HAP-1 (cell line): ENCODE results near the gene ZNF512B.
A peak's percentile ranks its signal among the peaks of the same experiment; 100 is the strongest.
"Not testable (repeated sequence)": the region's sequence is repeated elsewhere in the genome, so short reads cannot be mapped to it uniquely, and the experiment has no call there.

Experiments used
- DNase-seq, 2 experiments: peaks; one replicate each; pipeline ENCODE4 v3.0.0-alpha.2; 2016 to 2020; ENCODE audit warnings: low spot score in 2 of 2
- H3K27me3 ChIP-seq: fragments of 250-450 bp; sonication (Bioruptor Pico); 2 replicates; pipeline ENCODE4 v1.5.1; 2020; ENCODE audit warnings: low read depth, mild to moderate bottlenecking, moderate library complexity
- H3K36me3 ChIP-seq: fragments of 250-450 bp; sonication (Bioruptor Pico); replicated peaks from 2 replicates; pipeline ENCODE4 v1.5.1; 2020; ENCODE audit warnings: mild to moderate bottlenecking
- H3K4me1 ChIP-seq: fragments of 250-450 bp; sonication (Bioruptor Pico); 2 replicates; pipeline ENCODE4 v1.5.1; 2020; ENCODE audit warnings: mild to moderate bottlenecking
- H3K4me3 ChIP-seq: fragments of 250-450 bp; sonication (Bioruptor Pico); 2 replicates; pipeline ENCODE4 v1.5.1; 2020; ENCODE audit warnings: mild to moderate bottlenecking, moderate library complexity
- H3K9me3 ChIP-seq: fragments of 250-450 bp; sonication (Bioruptor Pico); 2 replicates; pipeline ENCODE4 v1.5.1; 2020; ENCODE audit warnings: mild to moderate bottlenecking, moderate library complexity
- in situ Hi-C: fragments of 300-500 bp; cut with MboI; formaldehyde crosslinking; loops from 3 replicates; pipeline ENCODE4 v1.14.3; 2020; ENCODE audit warnings: low sequenced_read_pairs, inconsistent platforms, mixed read lengths

Gene ZNF512B

GRCh38 chr20:63962426-63963347 lies 7.0 kb downstream of the ZNF512B start:
- in situ Hi-C loops = no loop called here
- H3K4me1 ChIP-seq = no peaks in the 10 kb centered on the region
- no peak for DNase-seq

GRCh38 chr20:63961664-63962425 lies 7.9 kb downstream of the ZNF512B start:
- H3K27me3 ChIP-seq = no peaks in the 10 kb centered on the region
- H3K9me3 ChIP-seq = peaks cover under 1% of the 10 kb centered on the region
- no peak overlapping the region for H3K4me3 ChIP-seq
- in situ Hi-C loops = no loop called here
- peaks cover 56% of the 10 kb centered on the region for H3K36me3 ChIP-seq
- H3K4me1 ChIP-seq = peaks cover 6% of the 10 kb centered on the region
- DNase-seq = no peak

More at GRCh38 chr20:63962426-63963347, 7.0 kb downstream of the ZNF512B start:
- H3K36me3 ChIP-seq = peaks cover 65% of the 10 kb centered on the region
- H3K4me3 ChIP-seq = no peak overlapping the region
- no peaks in the 10 kb centered on the region for H3K27me3 ChIP-seq
- peaks cover 4% of the 10 kb centered on the region for H3K9me3 ChIP-seq

- H3K27me3 ChIP-seq, in situ Hi-C loops, DNase-seq, H3K9me3 ChIP-seq, H3K4me1 ChIP-seq, H3K4me3 ChIP-seq: not testable (repeated sequence)
- H3K36me3 ChIP-seq = peaks cover 50% of the 10 kb centered on the region
These were observed 8.8 kb downstream of the ZNF512B start for GRCh38 chr20:63960654-63961621.

- no peak overlapping the region for H3K4me3 ChIP-seq
These were observed 10.0 kb downstream of the ZNF512B start for GRCh38 chr20:63959699-63960075.

GRCh38 chr20:63958964-63959698 lies 10.6 kb downstream of the ZNF512B start:
- in situ Hi-C loops = no loop called here
- H3K27me3 ChIP-seq = no peaks in the 10 kb centered on the region
- no peaks in the 10 kb centered on the region for H3K9me3 ChIP-seq
- H3K36me3 ChIP-seq = peaks cover 53% of the 10 kb centered on the region
- no peak for DNase-seq
- H3K4me3 ChIP-seq = no peak overlapping the region
- peaks cover 19% of the 10 kb centered on the region for H3K4me1 ChIP-seq

More at GRCh38 chr20:63959699-63960075, 10.0 kb downstream of the ZNF512B start:
- peaks cover 15% of the 10 kb centered on the region for H3K4me1 ChIP-seq
- in situ Hi-C loops = no loop called here
- no peaks in the 10 kb centered on the region for H3K9me3 ChIP-seq
- H3K27me3 ChIP-seq = no peaks in the 10 kb centered on the region
- H3K36me3 ChIP-seq = peaks cover 54% of the 10 kb centered on the region
- no peak for DNase-seq

- in situ Hi-C loops = no loop called here
- Histone ChIP-seq H3K36me3 (peaks cover 46% of the 10 kb centered on the region), H3K27me3 (no peaks in the 10 kb centered on the region), H3K4me1 (peaks cover 19% of the 10 kb centered on the region), H3K9me3 (no peaks in the 10 kb centered on the region), H3K4me3 (no peak overlapping the region)
- no peak for DNase-seq
These were observed 11.3 kb downstream of the ZNF512B start for GRCh38 chr20:63958471-63958870.

- Histone ChIP-seq H3K36me3 (peaks cover 42% of the 10 kb centered on the region), H3K4me3 (no peak overlapping the region), H3K9me3 (no peaks in the 10 kb centered on the region), H3K4me1 (peaks cover 19% of the 10 kb centered on the region), H3K27me3 (no peaks in the 10 kb centered on the region)
- DNase-seq = peak in 1 of 2 experiments; percentile 56
- in situ Hi-C loops = no loop called here
These were observed 11.9 kb downstream of the ZNF512B start for GRCh38 chr20:63957690-63958441.

GRCh38 chr20:63957004-63957689 lies 12.6 kb downstream of the ZNF512B start:
- Histone ChIP-seq H3K36me3 (peaks cover 36% of the 10 kb centered on the region), H3K4me3 (peak overlapping the region; percentile 26), H3K9me3 (no peaks in the 10 kb centered on the region), H3K27me3 (no peaks in the 10 kb centered on the region), H3K4me1 (peaks cover 19% of the 10 kb centered on the region)
- peak; percentile 60 to 85 for DNase-seq
- in situ Hi-C loops = no loop called here

- H3K4me3 ChIP-seq = peak overlapping the region; percentile 26
- peaks cover 31% of the 10 kb centered on the region for H3K36me3 ChIP-seq
- in situ Hi-C loops = no loop called here
- DNase-seq = no peak
- H3K9me3 ChIP-seq = no peaks in the 10 kb centered on the region
- peaks cover 19% of the 10 kb centered on the region for H3K4me1 ChIP-seq
- H3K27me3 ChIP-seq = no peaks in the 10 kb centered on the region
These were observed 13.1 kb downstream of the ZNF512B start for GRCh38 chr20:63956664-63957003.

GRCh38 chr20:63955827-63956663 lies 13.7 kb downstream of the ZNF512B start, which contains the start of gene UCKL1:
TSS of gene UCKL1 (minus strand) at chr20:63956416. CDS start at chr20:63956372, 44 bp downstream.
- in situ Hi-C loops = no loop called here
- Histone ChIP-seq H3K9me3 (no peaks in the 10 kb centered on the region), H3K4me3 (peak within 1 kb of the TSS; percentile 94), H3K27me3 (no peaks in the 10 kb centered on the region), H3K36me3 (peaks cover 25% of the 10 kb centered on the region), H3K4me1 (peaks cover 19% of the 10 kb centered on the region)
- peak; percentile 84 to 93 for DNase-seq

- Histone ChIP-seq H3K36me3 (peaks cover 24% of the 10 kb centered on the region), H3K9me3 (no peaks in the 10 kb centered on the region), H3K4me3 (peak overlapping the region; percentile 94), H3K4me1 (peaks cover 19% of the 10 kb centered on the region), H3K27me3 (no peaks in the 10 kb centered on the region)
- in situ Hi-C loops = no loop called here
- peak in 1 of 2 experiments; percentile 53 for DNase-seq
These were observed 14.4 kb downstream of the ZNF512B start for GRCh38 chr20:63955281-63955826.
